ENCODE measurements around the gene SH2D4B. TPM values are rescaled to one million over a fixed set of nuclear protein-coding genes. Genes with fewer than 3 reads are reported as not detected.

Gene SH2D4B
- total and polyA plus RNA-seq, 5 experiments from 2014 or later = 0.11 to 0.36 TPM; not detected in 3

DNA sequence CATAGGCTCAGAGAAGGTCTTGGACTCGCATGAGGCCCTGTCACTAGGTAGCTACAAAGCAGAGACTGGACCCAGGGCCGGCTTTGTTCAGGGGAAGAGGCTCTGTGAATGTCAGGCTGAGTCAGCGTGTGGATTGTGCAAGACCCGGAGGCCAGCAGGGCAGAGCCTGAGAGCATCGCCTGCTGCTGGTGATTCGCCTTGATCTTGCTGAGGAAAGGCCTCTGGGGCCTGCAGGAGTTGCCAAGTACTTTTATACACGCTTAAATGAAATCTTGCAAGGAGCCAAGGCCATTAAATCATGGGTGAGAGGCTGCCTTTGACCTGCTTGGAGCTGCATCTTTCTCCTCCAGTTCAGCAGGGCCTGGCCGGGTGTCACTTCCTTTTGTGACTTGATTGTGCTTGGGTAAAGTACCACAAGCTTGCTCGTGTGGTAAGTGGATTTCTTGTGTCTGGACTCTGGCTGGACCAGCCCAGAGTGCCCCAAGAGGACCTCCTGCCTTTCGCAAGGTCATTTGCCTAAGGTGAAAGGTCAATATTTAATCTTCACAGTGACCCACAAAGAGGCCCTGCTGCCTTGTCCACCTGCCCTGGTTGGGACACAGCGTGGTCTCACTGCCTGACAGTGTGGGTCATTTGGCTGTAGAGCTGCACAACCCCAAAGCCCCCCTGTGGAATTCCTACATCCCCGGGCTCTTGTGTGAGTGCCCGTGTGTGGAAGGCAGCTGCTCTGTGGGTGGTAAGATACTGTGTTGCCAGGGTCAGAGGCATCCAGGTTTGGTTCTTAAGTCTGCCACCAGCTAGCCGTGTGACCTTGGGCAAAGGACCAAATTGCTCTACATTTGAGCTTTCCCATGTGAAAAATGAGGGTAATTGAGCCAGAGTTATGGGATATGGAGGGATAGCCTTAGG lies 38.6 kb upstream of the SH2D4B start:
- peaks cover 0 to 10% (median 2%) of the 10 kb centered on the region in 9 donors for H3K9me3 Mint-ChIP-seq
- no peaks in the 10 kb centered on the region for H3K27me3 Mint-ChIP-seq
- H3K4me1 Mint-ChIP-seq = peaks cover 65 to 99% (median 96%) of the 10 kb centered on the region in 4 donors
- peak in 2 of 10 donors; percentile 21 to 43 for DNase-seq
- peak overlapping the region; percentile 64 to 87 (median 84) for H3K4me3 Mint-ChIP-seq
- POLR2A ChIA-PET = interaction anchor here (0.9 to 20.6 kb wide), 6 partner anchors 10 to 91 kb away, joined by 3 to 914 read pairs (median 6); partner anchors contain the start of gene TSPAN14
- H3K27ac Mint-ChIP-seq = peak overlapping the region; percentile 91 to 98 (median 95)
- peaks cover 8 to 53% (median 27%) of the 10 kb centered on the region in 3 donors for H3K36me3 Mint-ChIP-seq
- peak; percentile 13 to 32 for ATAC-seq

DNA sequence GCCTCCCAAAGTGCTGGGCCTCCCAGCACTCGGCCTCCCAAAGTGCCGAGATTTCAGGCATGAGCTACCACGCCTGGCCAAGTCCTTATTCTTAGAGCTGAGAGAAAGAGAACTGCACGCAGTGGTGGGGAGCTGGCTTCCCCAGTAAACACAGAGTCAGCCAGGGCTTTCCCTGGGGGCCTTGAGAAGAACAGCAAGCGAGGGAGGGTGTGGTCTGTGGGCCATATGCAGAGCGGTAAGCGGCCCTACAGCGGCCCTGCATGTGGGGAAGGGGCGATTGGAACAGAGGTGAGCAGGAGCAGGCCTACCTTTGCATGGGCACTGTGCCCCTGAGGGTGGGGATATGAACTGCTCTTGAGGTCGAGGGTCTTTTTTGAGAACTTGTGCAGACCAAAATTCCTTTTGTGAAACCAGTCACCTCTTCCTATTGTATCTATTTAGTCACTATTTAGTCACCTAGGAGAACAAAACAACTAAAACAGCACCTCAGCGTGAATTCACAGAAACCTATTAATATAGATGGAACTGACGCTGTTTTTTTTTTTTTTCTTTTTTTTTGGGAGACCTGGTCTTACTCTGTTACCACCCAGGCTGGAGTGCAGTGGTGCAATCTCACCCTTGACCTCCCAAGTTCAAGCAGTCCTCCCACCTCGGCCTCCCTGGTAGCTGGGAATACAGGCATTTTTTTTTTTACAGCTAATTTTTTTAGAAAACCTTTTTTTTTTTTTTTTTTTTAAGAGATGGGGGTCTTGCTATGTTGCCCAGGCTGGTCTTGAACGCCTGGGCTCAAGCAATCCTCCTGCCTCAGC lies 36.9 kb upstream of the SH2D4B start:
- H3K27ac Mint-ChIP-seq = peak overlapping the region; percentile 87 to 98 (median 95)
- peaks cover 8 to 43% (median 19%) of the 10 kb centered on the region in 3 donors for H3K36me3 Mint-ChIP-seq
- peaks cover 0 to 10% (median 2%) of the 10 kb centered on the region in 9 donors for H3K9me3 Mint-ChIP-seq
- POLR2A ChIA-PET = interaction anchor here (1.2 to 20.6 kb wide), 5 partner anchors 9 to 41 kb away, joined by 5 to 914 read pairs (median 8); partner anchors contain the start of gene TSPAN14
- ATAC-seq (peak; percentile 56 to 74), DNase-seq (peak in 6 of 10 donors; percentile 31 to 68 (median 42))
- no peaks in the 10 kb centered on the region for H3K27me3 Mint-ChIP-seq
- H3K4me3 Mint-ChIP-seq = peak overlapping the region; percentile 64 to 87 (median 84)
- H3K4me1 Mint-ChIP-seq = peaks cover 71 to 99% (median 96%) of the 10 kb centered on the region in 4 donors

DNA sequence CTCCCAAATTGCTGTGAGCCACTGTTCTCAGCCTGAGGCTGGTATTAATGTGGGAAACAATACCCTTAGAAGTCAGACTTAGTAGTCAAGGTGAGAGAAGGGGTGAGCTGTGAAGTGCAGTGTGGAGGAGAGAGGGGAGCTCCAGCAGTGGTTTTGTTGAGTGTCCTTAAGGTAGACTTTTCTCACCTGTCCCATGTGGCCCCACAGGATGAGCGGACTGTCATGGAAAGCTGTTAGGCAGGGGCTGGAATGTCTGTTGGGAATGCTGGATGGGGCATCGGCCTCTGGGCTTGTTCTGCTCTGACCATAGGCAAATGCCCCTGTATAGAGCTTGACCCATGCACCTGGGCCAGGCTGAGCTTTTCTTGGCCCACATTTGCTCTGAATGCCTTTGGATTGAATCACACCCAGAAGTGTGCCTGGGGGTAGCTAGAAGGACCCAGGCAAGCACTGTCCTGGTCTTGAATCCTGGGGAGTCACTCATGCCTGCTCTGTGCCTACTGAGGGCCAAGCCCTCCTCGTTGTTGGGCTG lies 36.3 kb upstream of the SH2D4B start:
- Mint-ChIP-seq H3K27me3 (no peaks in the 10 kb centered on the region), H3K4me1 (peaks cover 68 to 99% (median 98%) of the 10 kb centered on the region in 4 donors), H3K36me3 (peaks cover 6 to 40% (median 14%) of the 10 kb centered on the region in 3 donors), H3K27ac (peak overlapping the region; percentile 87 to 98 (median 95)), H3K9me3 (peaks cover 0 to 7% (median 2%) of the 10 kb centered on the region in 9 donors), H3K4me3 (peak overlapping the region in 9 of 10 donors; percentile 54 to 83 (median 64))
- no peak for ATAC-seq
- DNase-seq = peak in 1 of 10 donors; percentile 26
- POLR2A ChIA-PET = interaction anchor here (1.2 to 20.6 kb wide), 5 partner anchors 8 to 41 kb away, joined by 5 to 914 read pairs (median 8); partner anchors contain the start of gene TSPAN14

DNA sequence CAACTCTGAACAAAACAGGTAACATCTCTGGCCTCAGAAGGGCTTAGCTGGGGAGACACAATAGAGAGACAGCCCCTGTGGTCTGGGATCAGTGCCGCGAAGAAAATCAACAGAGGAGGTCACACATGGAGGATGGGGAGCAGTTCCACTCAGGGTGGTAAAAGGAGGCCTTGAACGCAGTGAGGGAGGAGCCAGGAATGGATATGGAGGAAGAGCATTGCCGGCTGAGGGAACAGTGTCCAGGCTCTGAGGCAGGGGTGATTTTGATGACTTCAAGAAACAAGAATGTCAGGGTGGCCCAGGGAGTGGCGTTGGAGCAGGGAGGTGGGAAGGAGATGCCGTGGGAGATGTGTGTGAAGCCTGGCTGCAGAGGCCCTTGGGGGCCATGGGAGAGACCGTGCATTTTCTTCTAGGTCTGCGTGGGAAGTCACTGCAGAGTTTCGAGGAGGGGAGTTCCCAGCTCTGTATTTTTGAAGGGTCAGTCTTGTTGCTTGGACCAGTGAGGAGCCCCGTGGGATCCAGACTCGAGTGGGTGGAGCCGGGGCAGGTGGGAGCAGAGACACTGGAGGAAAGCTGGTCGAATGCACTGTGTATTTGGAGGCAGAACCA lies 35.7 kb upstream of the SH2D4B start:
- DNase-seq = peak in 1 of 10 donors; percentile 47
- Mint-ChIP-seq H3K9me3 (peaks cover 0 to 1% (median 0%) of the 10 kb centered on the region in 9 donors), H3K4me3 (peak overlapping the region in 9 of 10 donors; percentile 54 to 83 (median 64)), H3K27ac (peak overlapping the region; percentile 87 to 98 (median 95)), H3K27me3 (no peaks in the 10 kb centered on the region), H3K36me3 (peaks cover under 1 to 38% (median 8%) of the 10 kb centered on the region in 3 donors), H3K4me1 (peaks cover 67 to 94% (median 93%) of the 10 kb centered on the region in 4 donors)
- POLR2A ChIA-PET = interaction anchor here (0.8 to 20.6 kb wide), 5 partner anchors 9 to 42 kb away, joined by 3 to 914 read pairs (median 8); partner anchors contain the start of gene TSPAN14
- no peak for ATAC-seq

DNA sequence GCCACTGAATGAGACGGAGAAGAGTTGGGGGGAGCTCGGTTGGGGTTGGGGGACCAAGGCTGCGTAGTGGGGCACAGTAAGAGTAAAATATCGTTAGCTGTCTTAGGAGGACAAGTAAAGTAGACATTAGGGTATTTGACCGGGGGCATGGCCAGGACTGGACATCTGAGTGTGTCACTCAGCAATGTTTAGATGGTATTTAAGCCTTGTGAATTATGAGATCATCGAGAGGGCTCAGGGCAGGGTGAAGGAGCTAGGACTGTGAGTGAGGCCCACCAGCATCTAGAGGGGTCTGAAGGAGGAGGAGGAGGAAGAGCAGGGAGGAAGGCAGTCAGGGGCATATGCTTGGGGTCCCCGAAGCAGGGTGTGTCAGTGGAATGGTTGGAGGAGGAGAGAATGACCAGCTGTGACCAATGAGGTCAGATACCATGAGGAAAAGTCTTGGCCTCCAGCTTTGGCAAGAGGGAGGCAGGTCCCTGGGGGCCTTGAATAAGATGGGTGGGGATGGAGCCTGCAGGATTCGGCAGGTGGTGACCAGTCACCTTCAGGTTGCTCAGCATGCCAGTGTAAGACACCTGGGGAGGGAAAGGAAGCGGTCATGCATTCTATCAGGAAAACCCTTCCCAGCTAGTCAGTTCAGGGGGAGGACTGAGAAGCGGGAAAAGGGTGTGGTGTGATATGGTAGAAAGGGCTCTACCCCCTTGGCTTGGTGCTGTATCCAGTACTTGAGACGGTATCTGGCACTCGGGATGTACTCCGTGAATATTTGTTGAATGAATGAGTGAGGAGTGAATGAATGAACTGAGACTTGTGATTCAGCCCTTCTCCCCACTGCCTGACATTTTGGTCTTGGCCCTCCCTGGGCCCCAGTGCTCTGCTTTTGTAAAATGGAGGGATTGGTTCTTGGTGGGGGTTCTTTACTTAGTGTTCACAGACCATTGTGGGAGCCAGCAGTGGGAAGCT lies 34.8 kb upstream of the SH2D4B start:
- peaks cover 0 to 41% (median 8%) of the 10 kb centered on the region in 3 donors for H3K36me3 Mint-ChIP-seq

DNA sequence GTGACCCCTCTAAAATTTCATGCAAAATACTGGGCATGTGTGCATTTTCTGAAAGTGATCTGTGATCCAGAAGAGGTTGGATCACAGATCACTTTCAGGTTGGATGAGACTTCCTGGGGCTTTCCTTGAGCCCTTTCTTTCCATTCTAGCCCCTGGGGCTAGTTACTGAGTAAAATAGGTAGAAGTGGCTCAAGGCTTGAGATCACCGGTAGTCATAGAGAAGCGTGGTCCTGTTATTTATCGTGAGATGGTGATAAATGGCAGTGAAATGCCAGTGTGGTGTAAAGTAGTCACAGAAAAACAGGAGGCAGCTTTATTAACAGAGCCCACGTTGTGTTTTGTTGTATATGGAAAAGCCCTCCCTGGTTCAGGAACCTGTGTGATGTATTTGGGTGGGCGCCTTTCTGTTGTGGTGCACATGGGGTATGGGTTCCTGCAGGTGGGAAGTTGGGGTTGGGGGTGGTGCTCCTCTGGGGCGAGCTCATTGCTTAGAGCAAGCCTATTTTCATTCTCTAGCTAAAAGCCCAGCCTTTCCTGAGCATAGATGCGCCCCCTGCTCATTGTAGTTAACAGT lies 34.0 kb upstream of the SH2D4B start:
- Mint-ChIP-seq H3K9me3 (no peaks in the 10 kb centered on the region), H3K4me3 (peak overlapping the region; percentile 16 to 83 (median 65)), H3K27ac (peak overlapping the region; percentile 87 to 98 (median 95)), H3K27me3 (no peaks in the 10 kb centered on the region), H3K4me1 (peaks cover 56 to 85% (median 78%) of the 10 kb centered on the region in 4 donors), H3K36me3 (peaks cover 0 to 48% (median 8%) of the 10 kb centered on the region in 3 donors)
- POLR2A ChIA-PET = interaction anchor here (11.3 to 20.6 kb wide), 2 partner anchors 16 to 43 kb away, joined by 205 to 914 read pairs; partner anchors contain the start of gene TSPAN14
- DNase-seq = peak in 1 of 10 donors; percentile 40
- no peak for ATAC-seq

More for the DNA sequence above, 34.8 kb upstream of the SH2D4B start:
- Mint-ChIP-seq H3K27me3 (no peaks in the 10 kb centered on the region), H3K27ac (peak overlapping the region; percentile 87 to 98 (median 95)), H3K4me3 (peak overlapping the region; percentile 29 to 83 (median 64)), H3K4me1 (peaks cover 63 to 89% (median 85%) of the 10 kb centered on the region in 4 donors), H3K9me3 (no peaks in the 10 kb centered on the region)
- DNase-seq (peak in 1 of 10 donors; percentile 41), ATAC-seq (no peak)
- POLR2A ChIA-PET = interaction anchor here (0.8 to 20.6 kb wide), 4 partner anchors 9 to 43 kb away, joined by 3 to 914 read pairs (median 106); partner anchors contain the start of gene TSPAN14

DNA sequence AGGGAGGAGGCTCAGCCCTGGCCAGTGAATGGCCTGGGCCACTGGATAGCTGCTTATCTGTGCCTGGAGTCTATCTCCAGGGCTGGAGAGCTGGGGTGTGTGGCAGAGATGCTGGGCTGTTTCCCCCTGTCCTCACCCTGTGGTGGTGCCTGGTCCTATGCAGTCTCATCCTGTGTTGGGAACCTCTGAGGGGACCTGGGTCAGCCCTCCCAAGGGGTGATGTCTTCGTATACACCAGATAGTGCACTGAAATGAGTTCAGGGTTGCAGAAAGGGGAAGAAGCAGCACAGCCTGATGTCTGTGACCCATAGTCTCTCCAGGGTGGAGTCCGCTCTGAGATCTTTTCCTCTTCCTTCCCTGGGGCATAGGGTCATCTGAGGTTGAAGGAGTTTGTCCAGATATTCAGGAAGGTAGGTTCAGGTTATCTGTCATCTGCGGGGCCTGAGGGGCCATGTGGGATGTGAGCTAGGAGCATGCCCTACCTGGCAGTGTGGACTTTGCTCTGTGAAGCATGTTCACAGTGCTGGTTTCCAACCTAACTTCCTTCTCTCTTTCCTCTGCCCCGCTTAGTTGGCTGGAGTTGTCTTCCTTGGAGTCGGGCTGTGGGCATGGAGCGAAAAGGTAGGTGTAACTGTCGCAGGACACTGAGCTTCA lies 33.4 kb upstream of the SH2D4B start:
- peaks cover 51 to 83% (median 73%) of the 10 kb centered on the region in 4 donors for H3K4me1 Mint-ChIP-seq
- H3K27me3 Mint-ChIP-seq = no peaks in the 10 kb centered on the region
- no peaks in the 10 kb centered on the region for H3K9me3 Mint-ChIP-seq
- H3K36me3 Mint-ChIP-seq = peaks cover 0 to 54% (median 8%) of the 10 kb centered on the region in 3 donors
- H3K27ac Mint-ChIP-seq = peak overlapping the region; percentile 87 to 98 (median 95)
- POLR2A ChIA-PET = interaction anchor here (1.4 to 20.6 kb wide), 6 partner anchors 11 to 121 kb away, joined by 4 to 914 read pairs (median 12); partner anchors contain the start of genes PRXL2A and TSPAN14
- DNase-seq (peak in 1 of 10 donors; percentile 49), ATAC-seq (no peak)
- peak overlapping the region in 9 of 10 donors; percentile 57 to 83 (median 64) for H3K4me3 Mint-ChIP-seq

DNA sequence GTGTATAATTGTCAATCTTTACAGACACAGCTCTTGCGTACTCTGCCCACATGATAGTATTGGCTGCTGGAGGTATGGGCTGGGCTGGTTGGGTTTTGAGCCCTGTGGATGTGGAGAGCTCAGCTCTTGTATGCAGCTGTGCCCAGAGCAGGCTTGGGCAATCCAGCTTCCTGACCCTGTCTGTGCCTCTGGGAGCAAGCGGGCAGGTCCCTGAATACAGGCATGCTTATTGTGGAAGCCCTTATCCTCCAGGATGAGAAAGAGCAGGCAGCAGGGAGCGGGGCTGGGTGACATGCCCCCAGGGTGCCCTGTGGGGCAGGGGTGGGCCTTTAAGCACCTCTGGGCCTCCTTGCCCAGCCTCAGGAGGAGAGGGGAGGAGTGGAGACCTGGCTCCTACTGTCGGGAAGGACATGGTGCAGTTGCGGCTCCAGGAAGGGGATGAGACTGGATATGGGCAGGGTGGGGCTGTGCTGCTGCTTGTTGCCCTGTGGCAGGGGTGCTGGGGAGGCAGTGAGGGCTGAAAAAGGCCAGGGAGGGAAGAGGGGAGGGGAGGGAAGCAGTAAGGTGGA lies 32.7 kb upstream of the SH2D4B start:
- POLR2A ChIA-PET = interaction anchor here (1.2 to 20.6 kb wide), 12 partner anchors 10 to 127 kb away, joined by 3 to 914 read pairs (median 6); partner anchors contain the start of genes PRXL2A and TSPAN14
- Mint-ChIP-seq H3K4me1 (peaks cover 47 to 81% (median 71%) of the 10 kb centered on the region in 4 donors), H3K9me3 (no peaks in the 10 kb centered on the region), H3K4me3 (peak overlapping the region; percentile 33 to 83 (median 64)), H3K36me3 (peaks cover 0 to 58% (median 11%) of the 10 kb centered on the region in 3 donors), H3K27ac (peak overlapping the region; percentile 87 to 98 (median 95)), H3K27me3 (no peaks in the 10 kb centered on the region)
- ATAC-seq (peak; percentile 33 to 58), DNase-seq (peak in 1 of 10 donors; percentile 61)

DNA sequence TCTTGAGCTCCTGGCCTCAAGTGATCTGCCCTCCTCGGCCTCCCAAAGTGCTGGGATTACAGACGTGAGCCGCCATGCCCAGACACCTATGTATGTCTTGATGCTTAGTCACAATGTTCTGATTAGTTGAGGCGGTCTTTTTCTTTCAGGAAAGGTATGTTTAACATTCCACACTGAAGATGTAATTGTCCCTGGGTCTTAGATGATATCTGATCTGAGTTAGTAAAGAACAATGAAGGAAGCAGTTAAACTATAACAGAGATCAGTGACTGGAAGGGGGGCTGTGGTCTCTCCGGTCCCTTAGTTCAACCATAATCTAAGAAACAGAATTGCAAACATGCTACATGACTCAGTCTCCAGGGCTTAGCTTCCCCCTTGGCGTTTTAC lies 31.5 kb upstream of the SH2D4B start:
- H3K4me3 Mint-ChIP-seq = no peak overlapping the region
- POLR2A ChIA-PET = interaction anchor here (0.5 to 20.6 kb wide), 13 partner anchors 9 to 128 kb away, joined by 3 to 914 read pairs (median 5); partner anchors contain the start of genes PRXL2A and TSPAN14
- no peaks in the 10 kb centered on the region for H3K9me3 Mint-ChIP-seq
- peaks cover 0 to 68% (median 12%) of the 10 kb centered on the region in 3 donors for H3K36me3 Mint-ChIP-seq
- ATAC-seq = no peak
- no peaks in the 10 kb centered on the region for H3K27me3 Mint-ChIP-seq
- H3K4me1 Mint-ChIP-seq = peaks cover 47 to 83% (median 69%) of the 10 kb centered on the region in 4 donors
- DNase-seq = peak in 1 of 10 donors; percentile 13
- H3K27ac Mint-ChIP-seq = peak overlapping the region in 9 of 10 donors; percentile 13 to 98 (median 87)
